ENCODE data around the gene CA9.

Gene CA9

GRCh38 chr9:35710818-35711500 lies 37.2 kb downstream of the CA9 start:
- Mint-ChIP-seq H3K9me3 (no peaks in the 10 kb centered on the region), H3K4me3 (no peak overlapping the region), H3K36me3 (peaks cover 85% of the 10 kb centered on the region), H3K4me1 (peaks cover 6% of the 10 kb centered on the region), H3K27ac (peak overlapping the region; percentile 29), H3K27me3 (no peaks in the 10 kb centered on the region)
- ATAC-seq: no peak

- H3K27me3 Mint-ChIP-seq: no peaks in the 10 kb centered on the region
- peaks cover 89% of the 10 kb centered on the region for H3K36me3 Mint-ChIP-seq
- no peaks in the 10 kb centered on the region for H3K9me3 Mint-ChIP-seq
- H3K4me1 Mint-ChIP-seq: peaks cover 10% of the 10 kb centered on the region
- peak; percentile 73 for ATAC-seq
- no peak overlapping the region for H3K4me3 Mint-ChIP-seq
- peak overlapping the region; percentile 29 for H3K27ac Mint-ChIP-seq
Observed at GRCh38 chr9:35711501-35712428, 38.0 kb downstream of the CA9 start.

GRCh38 chr9:35712762-35713400 lies 39.2 kb downstream of the CA9 start:
- H3K36me3 Mint-ChIP-seq: peaks cover 88% of the 10 kb centered on the region
- H3K4me3 Mint-ChIP-seq: no peak overlapping the region
- peaks cover 10% of the 10 kb centered on the region for H3K4me1 Mint-ChIP-seq
- H3K27me3 Mint-ChIP-seq: no peaks in the 10 kb centered on the region
- no peak for ATAC-seq
- peak overlapping the region; percentile 70 for H3K27ac Mint-ChIP-seq
- no peaks in the 10 kb centered on the region for H3K9me3 Mint-ChIP-seq

GRCh38 chr9:35713578-35713977 lies 39.9 kb downstream of the CA9 start:
- no peak for ATAC-seq
- Mint-ChIP-seq H3K9me3 (no peaks in the 10 kb centered on the region), H3K4me1 (peaks cover 17% of the 10 kb centered on the region), H3K4me3 (no peak overlapping the region), H3K27me3 (no peaks in the 10 kb centered on the region), H3K36me3 (peaks cover 88% of the 10 kb centered on the region), H3K27ac (peak overlapping the region; percentile 70)

- no peak for ATAC-seq
- Mint-ChIP-seq H3K9me3 (no peaks in the 10 kb centered on the region), H3K27me3 (no peaks in the 10 kb centered on the region), H3K4me1 (peaks cover 23% of the 10 kb centered on the region), H3K27ac (no peak overlapping the region), H3K36me3 (peaks cover 82% of the 10 kb centered on the region), H3K4me3 (no peak overlapping the region)
Observed at GRCh38 chr9:35714123-35714522, 40.4 kb downstream of the CA9 start.

GRCh38 chr9:35714579-35715252 lies 41.0 kb downstream of the CA9 start:
- Mint-ChIP-seq H3K27me3 (no peaks in the 10 kb centered on the region), H3K4me1 (peaks cover 29% of the 10 kb centered on the region), H3K9me3 (no peaks in the 10 kb centered on the region), H3K36me3 (peaks cover 84% of the 10 kb centered on the region), H3K4me3 (no peak overlapping the region), H3K27ac (peak overlapping the region; percentile 42)
- no peak for ATAC-seq

- no peaks in the 10 kb centered on the region for H3K27me3 Mint-ChIP-seq
- no peaks in the 10 kb centered on the region for H3K9me3 Mint-ChIP-seq
- peak overlapping the region; percentile 85 for H3K27ac Mint-ChIP-seq
- no peak for ATAC-seq
- peaks cover 35% of the 10 kb centered on the region for H3K4me1 Mint-ChIP-seq
- peaks cover 86% of the 10 kb centered on the region for H3K36me3 Mint-ChIP-seq
- H3K4me3 Mint-ChIP-seq: no peak overlapping the region
Observed at GRCh38 chr9:35716230-35716629, 42.5 kb downstream of the CA9 start.

GRCh38 chr9:35717132-35717870 lies 43.6 kb downstream of the CA9 start:
- Mint-ChIP-seq H3K4me1 (peaks cover 38% of the 10 kb centered on the region), H3K9me3 (no peaks in the 10 kb centered on the region), H3K4me3 (no peak overlapping the region), H3K27ac (peak overlapping the region; percentile 85), H3K36me3 (peaks cover 86% of the 10 kb centered on the region), H3K27me3 (no peaks in the 10 kb centered on the region)
- ATAC-seq: no peak

- peak; percentile 99 for ATAC-seq
- H3K4me1 Mint-ChIP-seq: peaks cover 39% of the 10 kb centered on the region
- no peaks in the 10 kb centered on the region for H3K27me3 Mint-ChIP-seq
- H3K9me3 Mint-ChIP-seq: no peaks in the 10 kb centered on the region
- peak overlapping the region; percentile 85 for H3K27ac Mint-ChIP-seq
- peak overlapping the region; percentile 25 for H3K4me3 Mint-ChIP-seq
- H3K36me3 Mint-ChIP-seq: peaks cover 78% of the 10 kb centered on the region
Observed at GRCh38 chr9:35718721-35719511, 45.2 kb downstream of the CA9 start.

- H3K9me3 Mint-ChIP-seq: no peaks in the 10 kb centered on the region
- H3K4me3 Mint-ChIP-seq: peak overlapping the region; percentile 12
- no peak for ATAC-seq
- peaks cover 76% of the 10 kb centered on the region for H3K36me3 Mint-ChIP-seq
- peak overlapping the region; percentile 85 for H3K27ac Mint-ChIP-seq
- peaks cover 39% of the 10 kb centered on the region for H3K4me1 Mint-ChIP-seq
- no peaks in the 10 kb centered on the region for H3K27me3 Mint-ChIP-seq
Observed at GRCh38 chr9:35719546-35719945, 45.8 kb downstream of the CA9 start.

GRCh38 chr9:35723426-35723825 lies 49.7 kb downstream of the CA9 start:
- peaks cover 58% of the 10 kb centered on the region for H3K36me3 Mint-ChIP-seq
- H3K9me3 Mint-ChIP-seq: no peaks in the 10 kb centered on the region

GRCh38 chr9:35723908-35724307 lies 50.2 kb downstream of the CA9 start:
- Mint-ChIP-seq H3K4me3 (no peak overlapping the region), H3K9me3 (no peaks in the 10 kb centered on the region), H3K27me3 (no peaks in the 10 kb centered on the region), H3K4me1 (peaks cover 24% of the 10 kb centered on the region), H3K27ac (no peak overlapping the region), H3K36me3 (peaks cover 57% of the 10 kb centered on the region)
- ATAC-seq: no peak

More at GRCh38 chr9:35723426-35723825, 49.7 kb downstream of the CA9 start:
- Mint-ChIP-seq H3K4me1 (peaks cover 29% of the 10 kb centered on the region), H3K27me3 (no peaks in the 10 kb centered on the region), H3K4me3 (no peak overlapping the region), H3K27ac (no peak overlapping the region)
- no peak for ATAC-seq

GRCh38 chr9:35725362-35725761 lies 51.6 kb downstream of the CA9 start:
- Mint-ChIP-seq H3K27me3 (no peaks in the 10 kb centered on the region), H3K4me3 (no peak overlapping the region), H3K27ac (peak overlapping the region; percentile 47), H3K4me1 (peaks cover 10% of the 10 kb centered on the region), H3K9me3 (no peaks in the 10 kb centered on the region), H3K36me3 (peaks cover 46% of the 10 kb centered on the region)
- ATAC-seq: no peak

- H3K36me3 Mint-ChIP-seq: peaks cover 33% of the 10 kb centered on the region
- no peak overlapping the region for H3K27ac Mint-ChIP-seq
- peaks cover 4% of the 10 kb centered on the region for H3K4me1 Mint-ChIP-seq
- H3K9me3 Mint-ChIP-seq: no peaks in the 10 kb centered on the region
- peak overlapping the region; percentile 65 for H3K4me3 Mint-ChIP-seq
- no peaks in the 10 kb centered on the region for H3K27me3 Mint-ChIP-seq
- ATAC-seq: peak; percentile 78
Observed at GRCh38 chr9:35726931-35727330, 53.2 kb downstream of the CA9 start.

All from stimulated activated memory B cell treated with anti-CD40 and anti-IgM and Interleukin-4, amounts not matched to agents 10 μg/mL and 1 μg/mL and 100 μg/mL, for 72 hours (primary cell).